ENCODE results near the gene MAT2A. TPM values are rescaled to one million over a fixed set of nuclear protein-coding genes. Genes with fewer than 3 reads are reported as not detected.

MAT2A gene
- total RNA-seq: 118 TPM

GRCh38 chr2:85538507-85539360 lies at the start of gene MAT2A:
Gene MAT2A, plus strand, starts transcription at chr2:85539168. Its CDS starts 120 bp downstream, at chr2:85539288.
- peak; percentile 98 for DNase-seq

GRCh38 chr2:85490861-85491755 lies 47.9 kb upstream of the MAT2A start:
- DNase-seq: no peak

- no peak for DNase-seq
Measured at GRCh38 chr2:85496436-85496835, 42.5 kb upstream of the MAT2A start.

- DNase-seq: no peak
Measured at GRCh38 chr2:85497944-85498630, 40.9 kb upstream of the MAT2A start.

- no peak for DNase-seq
Measured at GRCh38 chr2:85501248-85501647, 37.7 kb upstream of the MAT2A start.

GRCh38 chr2:85502720-85503119 lies 36.2 kb upstream of the MAT2A start:
- DNase-seq: no peak

- no peak for DNase-seq
Measured at GRCh38 chr2:85503168-85503850, 35.7 kb upstream of the MAT2A start.

GRCh38 chr2:85503851-85504777 lies 34.9 kb upstream of the MAT2A start:
- DNase-seq: peak; percentile 14

GRCh38 chr2:85504778-85505261 lies 34.1 kb upstream of the MAT2A start:
- DNase-seq: peak; percentile 88

GRCh38 chr2:85505551-85506238 lies 33.3 kb upstream of the MAT2A start:
- DNase-seq: no peak

- DNase-seq: peak; percentile 24
Measured at GRCh38 chr2:85506768-85507181, 32.2 kb upstream of the MAT2A start.

GRCh38 chr2:85511008-85511811 lies 27.8 kb upstream of the MAT2A start:
- DNase-seq: peak; percentile 58

GRCh38 chr2:85514323-85514722 lies 24.6 kb upstream of the MAT2A start:
- DNase-seq: no peak

- no peak for DNase-seq
Measured at GRCh38 chr2:85516653-85517389, 22.1 kb upstream of the MAT2A start.

- no peak for DNase-seq
Measured at GRCh38 chr2:85522090-85522647, 16.8 kb upstream of the MAT2A start.

GRCh38 chr2:85523062-85523902 lies 15.7 kb upstream of the MAT2A start:
- no peak for DNase-seq

GRCh38 chr2:85523903-85524335 lies 15.0 kb upstream of the MAT2A start:
- DNase-seq: no peak

Measured in tongue (tissue), 2 donors.